ENCODE results near the gene MTNR1B.

Gene MTNR1B

GRCh38 chr11:92978271-92979111 is 9.0 kb downstream of the MTNR1B start:
- peak; percentile 59 for DNase-seq

- no peak for DNase-seq
Observed at GRCh38 chr11:92979176-92979575, 9.7 kb downstream of the MTNR1B start.

GRCh38 chr11:92980312-92980711 is 10.9 kb downstream of the MTNR1B start:
- DNase-seq = no peak

- DNase-seq = no peak
Observed at GRCh38 chr11:92981508-92982043, 12.1 kb downstream of the MTNR1B start.

- no peak for DNase-seq
Observed at GRCh38 chr11:92986585-92986984, 17.1 kb downstream of the MTNR1B start.

GRCh38 chr11:92993004-92993403 is 23.6 kb downstream of the MTNR1B start:
- DNase-seq = no peak

- DNase-seq = no peak
Observed at GRCh38 chr11:93000511-93001476, 31.3 kb downstream of the MTNR1B start.

GRCh38 chr11:93001806-93002205 is 32.4 kb downstream of the MTNR1B start:
- DNase-seq = no peak

GRCh38 chr11:93002380-93002779 is 32.9 kb downstream of the MTNR1B start:
- no peak for DNase-seq

- DNase-seq = peak; percentile 1
Observed at GRCh38 chr11:93005239-93005638, 35.8 kb downstream of the MTNR1B start.

- DNase-seq = no peak
Observed at GRCh38 chr11:93013646-93014045, 44.2 kb downstream of the MTNR1B start.

GRCh38 chr11:93016595-93016994 is 47.1 kb downstream of the MTNR1B start:
- no peak for DNase-seq

- DNase-seq = no peak
Observed at GRCh38 chr11:93017821-93018690, 48.6 kb downstream of the MTNR1B start.

- no peak for DNase-seq
Observed at GRCh38 chr11:93020248-93021046, 51.0 kb downstream of the MTNR1B start.

GRCh38 chr11:93024369-93024768 is 54.9 kb downstream of the MTNR1B start:
- no peak for DNase-seq

- DNase-seq = no peak
Observed at GRCh38 chr11:93025558-93026255, 56.3 kb downstream of the MTNR1B start.

- DNase-seq = no peak
Observed at GRCh38 chr11:93028960-93029522, 59.6 kb downstream of the MTNR1B start.

GRCh38 chr11:93031386-93031785 is 61.9 kb downstream of the MTNR1B start:
- no peak for DNase-seq

Measured in NCI-H510A (cell line).